CD4-positive, alpha-beta T cell treated with Interleukin-15 for 4 hours (primary cell): Measurements from ENCODE around the gene SLC2A10.

Source experiments
- DNase-seq: peaks from one replicate; pipeline ENCODE4 v3.0.0-alpha.2; 2020; ENCODE audit warnings: low spot score

Gene SLC2A10

DNA sequence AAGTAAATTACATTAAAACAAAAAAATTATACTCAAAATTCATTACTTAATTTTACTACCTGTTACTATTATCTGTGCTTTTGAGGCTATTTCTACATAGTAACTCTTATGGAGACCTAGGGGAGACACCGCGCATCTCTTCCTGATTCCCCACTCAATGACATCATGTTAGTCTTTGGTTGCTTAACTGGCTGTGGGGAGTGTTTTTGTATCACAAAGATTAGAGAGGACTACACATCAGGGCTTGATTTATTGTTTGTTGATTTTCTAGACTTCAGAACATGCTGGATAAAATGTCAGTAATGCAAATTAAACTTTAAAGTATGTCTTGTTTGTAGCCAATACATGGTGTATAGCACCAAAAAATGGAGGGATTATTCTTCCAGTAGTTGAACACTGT, 26.0 kb downstream of the SLC2A10 start:
- DNase-seq, result no peak

DNA sequence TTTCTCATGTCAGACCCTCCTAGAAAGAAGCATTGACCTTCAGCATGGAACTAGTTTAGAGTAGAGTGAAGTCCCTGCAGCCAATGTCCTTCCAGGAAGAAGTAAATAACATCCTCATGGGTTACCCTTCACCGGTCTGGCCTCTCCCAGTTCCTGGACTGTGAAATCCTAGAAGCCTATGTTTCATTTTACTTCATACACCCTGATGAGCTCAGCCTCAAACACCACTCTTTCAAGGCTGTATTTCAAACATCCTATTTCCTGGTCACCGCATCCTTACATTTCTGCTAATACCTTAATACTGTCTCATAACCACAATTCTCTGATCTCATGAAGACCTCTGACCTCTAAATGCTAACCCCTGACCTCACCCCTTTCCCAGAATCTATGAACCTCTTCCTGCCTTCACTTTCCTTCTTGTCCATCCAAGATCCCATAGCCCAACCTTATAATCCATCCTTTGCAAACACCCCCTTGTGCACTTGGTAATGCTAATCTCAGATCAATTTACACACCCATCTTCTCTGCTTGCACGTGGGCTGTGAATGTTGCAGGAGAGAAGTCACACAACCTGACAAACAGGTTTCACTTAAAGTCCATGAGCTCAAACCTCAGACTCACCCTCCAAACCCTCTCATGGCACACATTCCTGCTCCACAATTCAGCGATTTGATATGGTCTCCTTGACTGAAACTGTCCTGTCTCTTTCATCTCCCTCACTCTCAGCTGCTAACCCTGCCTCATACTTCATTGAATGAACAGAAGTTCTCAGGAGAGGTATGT, 30.2 kb downstream of the SLC2A10 start:
- DNase-seq, result no peak

DNA sequence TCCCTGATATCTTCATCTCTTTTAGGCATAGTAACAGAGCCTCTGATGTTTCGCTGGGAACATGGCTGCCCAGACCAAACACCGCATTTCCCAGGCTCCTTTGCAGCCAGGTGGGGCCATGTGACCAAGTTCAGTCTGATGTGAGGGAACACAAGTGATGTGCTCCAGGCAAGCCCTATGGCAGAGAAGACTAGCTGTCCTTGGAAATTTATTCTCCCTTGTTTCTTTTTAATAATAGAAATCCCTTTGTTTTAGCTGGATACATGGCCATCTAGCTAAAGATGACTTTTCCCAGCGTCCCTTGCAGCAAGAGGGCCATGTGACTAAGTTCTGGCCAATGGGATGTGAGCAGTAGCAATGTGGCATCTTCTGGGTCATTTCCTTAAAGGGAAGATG, 30.8 kb downstream of the SLC2A10 start:
- no peak for DNase-seq

DNA sequence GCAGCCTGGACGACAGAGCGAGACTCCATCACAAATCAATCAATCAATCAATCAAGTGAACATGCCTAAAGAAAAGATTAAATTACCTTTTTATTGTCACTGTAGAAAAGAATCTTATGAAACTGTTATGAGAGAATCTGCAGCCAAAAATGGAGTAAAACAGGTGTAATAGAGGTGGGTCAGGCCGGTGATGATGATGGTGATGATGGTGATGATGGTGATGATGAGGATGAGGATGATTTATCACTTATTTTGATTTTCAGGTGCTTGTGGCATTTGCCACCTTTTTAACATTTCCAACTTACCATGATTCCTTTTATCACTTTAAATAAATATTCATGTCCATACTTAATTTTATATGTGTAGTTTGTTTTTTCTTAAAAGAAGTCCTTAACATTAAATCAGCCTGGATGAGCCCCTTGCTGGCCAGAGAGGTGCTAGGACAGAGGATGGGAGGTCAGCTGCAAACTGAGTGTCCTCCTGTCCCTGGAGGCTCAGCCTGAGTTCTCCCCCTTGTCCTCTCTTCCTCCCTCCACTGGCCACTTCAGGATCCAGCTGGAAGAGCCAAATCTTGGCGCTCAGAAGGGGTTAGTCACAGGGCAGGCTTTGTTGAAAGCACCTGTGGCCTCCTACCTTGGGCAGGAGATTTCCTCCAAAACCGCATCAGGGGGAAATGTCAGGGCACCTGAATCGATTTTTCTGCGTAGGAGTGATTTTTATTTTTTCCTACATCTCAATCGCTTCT, 32.6 kb downstream of the SLC2A10 start:
- DNase-seq, result no peak

DNA sequence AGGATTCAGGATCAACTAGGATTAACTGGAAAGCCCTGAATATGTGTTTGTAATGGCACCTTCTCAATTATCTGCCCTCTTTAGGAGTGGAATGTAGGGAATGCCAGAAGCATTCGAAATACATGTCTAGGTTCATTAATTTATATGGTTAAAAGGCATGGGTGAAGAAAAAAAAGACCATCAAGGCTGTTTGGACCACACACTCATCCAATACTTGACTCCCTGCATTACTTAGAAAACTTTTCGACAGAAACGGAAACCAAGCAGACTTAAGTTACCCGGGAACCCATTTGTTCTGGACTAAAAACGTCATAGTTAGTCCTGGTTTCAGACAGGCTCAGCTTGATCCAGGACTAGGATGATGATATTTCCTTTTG, 33.2 kb downstream of the SLC2A10 start:
- DNase-seq, result no peak

DNA sequence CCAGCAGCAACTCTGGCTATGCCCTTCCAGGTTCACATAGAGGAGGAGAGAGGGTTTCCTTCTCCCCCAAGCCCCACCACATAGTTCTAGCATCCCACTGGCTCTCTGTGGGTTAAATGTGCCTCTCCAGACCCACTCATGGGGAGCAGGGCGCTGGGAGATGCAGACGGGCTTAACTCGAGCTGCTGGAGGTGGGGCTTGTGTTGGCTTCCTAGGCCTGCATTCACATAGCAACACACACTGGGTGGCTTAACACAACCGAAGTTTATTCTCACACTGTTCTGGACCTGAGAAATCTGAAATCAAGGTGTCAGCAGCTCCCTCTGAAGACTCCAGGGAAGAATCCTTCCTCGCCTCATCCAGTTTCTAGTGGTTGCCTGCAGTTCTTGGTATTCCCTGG, 33.6 kb downstream of the SLC2A10 start:
- no peak for DNase-seq

DNA sequence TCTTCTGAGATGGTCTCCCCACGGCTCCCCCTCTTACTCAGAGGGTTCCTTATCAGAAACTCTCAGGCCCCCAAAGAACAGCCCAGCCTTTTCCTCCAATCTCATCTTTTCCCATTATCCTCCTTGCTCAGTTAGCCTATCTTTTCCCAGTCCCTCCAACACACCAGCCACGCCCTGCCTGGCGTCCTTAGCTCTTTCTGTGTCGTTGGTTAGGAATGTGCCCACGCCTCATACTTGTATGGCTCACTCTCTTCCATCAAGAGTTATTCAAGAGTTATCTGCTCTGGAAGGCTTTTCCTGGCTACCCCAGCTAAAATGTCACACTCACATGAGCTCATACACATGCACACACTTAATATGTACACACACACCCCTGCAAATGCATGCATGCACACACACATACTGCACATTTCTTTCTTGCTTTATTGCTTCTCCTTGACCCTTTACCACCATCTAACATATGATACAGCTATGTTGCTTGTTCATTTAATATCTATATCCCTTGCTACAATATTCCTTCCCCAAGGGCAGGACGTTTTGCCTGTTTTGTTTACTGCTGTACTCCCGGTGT, 37.6 kb downstream of the SLC2A10 start:
- DNase-seq, result no peak

DNA sequence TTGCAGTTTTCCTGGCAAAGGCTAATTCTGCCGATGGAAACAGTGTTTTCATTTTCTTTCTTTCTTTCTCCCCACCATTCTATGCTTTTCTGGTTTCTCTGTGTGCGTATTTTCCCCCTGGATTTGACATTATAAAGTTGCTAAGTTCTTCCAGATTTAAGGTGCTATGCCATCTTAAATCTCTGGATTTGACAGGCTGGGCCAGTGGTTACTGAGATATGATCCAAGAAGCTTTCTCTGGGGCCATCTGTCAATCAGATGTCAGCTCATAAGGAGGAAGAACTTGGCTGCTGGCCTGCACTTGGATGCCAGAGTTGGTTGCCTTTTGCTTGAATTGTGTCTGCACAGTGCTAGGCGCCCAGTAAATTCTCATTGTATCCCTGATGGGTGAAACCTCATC, 39.7 kb downstream of the SLC2A10 start:
- DNase-seq, result no peak

DNA sequence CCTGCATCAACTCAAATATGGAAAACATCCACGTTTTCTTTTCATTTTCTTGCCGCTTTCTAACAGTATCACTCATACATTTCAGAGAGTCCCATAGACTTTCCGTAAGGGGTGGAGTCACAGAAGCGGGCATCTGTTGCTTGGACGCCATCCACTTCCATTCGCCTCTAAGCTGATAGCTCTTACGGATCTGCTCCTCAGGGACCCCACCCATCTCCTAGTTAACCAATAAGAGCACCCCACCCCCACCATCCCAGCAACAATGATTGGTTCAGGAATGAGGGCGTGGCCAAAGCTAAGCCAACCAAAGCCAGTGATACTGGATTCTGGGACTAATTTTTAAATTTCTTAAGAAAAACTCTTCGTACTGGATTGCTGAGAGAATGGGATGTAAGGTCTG, 42.4 kb downstream of the SLC2A10 start:
- no peak for DNase-seq

DNA sequence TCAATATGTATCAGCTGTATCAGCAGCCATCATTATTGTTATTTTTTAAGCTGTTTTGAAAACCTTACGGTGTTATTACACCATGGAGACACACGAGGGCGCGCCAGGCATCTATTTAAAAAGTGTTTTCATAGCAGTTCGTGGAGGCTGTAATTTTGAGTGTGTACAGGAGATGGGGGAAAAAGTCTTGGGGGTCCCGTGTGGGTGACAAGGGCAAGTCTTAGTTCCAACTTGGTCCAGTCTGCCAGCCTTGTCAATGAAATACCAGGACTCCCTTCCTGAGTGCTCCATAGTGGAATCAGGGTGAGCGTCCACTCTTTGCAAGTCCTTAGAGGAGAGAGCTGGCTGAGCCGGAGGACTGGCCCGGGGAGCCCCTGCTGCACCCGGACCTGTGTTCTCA, 43.3 kb downstream of the SLC2A10 start:
- peak; percentile 41 for DNase-seq

DNA sequence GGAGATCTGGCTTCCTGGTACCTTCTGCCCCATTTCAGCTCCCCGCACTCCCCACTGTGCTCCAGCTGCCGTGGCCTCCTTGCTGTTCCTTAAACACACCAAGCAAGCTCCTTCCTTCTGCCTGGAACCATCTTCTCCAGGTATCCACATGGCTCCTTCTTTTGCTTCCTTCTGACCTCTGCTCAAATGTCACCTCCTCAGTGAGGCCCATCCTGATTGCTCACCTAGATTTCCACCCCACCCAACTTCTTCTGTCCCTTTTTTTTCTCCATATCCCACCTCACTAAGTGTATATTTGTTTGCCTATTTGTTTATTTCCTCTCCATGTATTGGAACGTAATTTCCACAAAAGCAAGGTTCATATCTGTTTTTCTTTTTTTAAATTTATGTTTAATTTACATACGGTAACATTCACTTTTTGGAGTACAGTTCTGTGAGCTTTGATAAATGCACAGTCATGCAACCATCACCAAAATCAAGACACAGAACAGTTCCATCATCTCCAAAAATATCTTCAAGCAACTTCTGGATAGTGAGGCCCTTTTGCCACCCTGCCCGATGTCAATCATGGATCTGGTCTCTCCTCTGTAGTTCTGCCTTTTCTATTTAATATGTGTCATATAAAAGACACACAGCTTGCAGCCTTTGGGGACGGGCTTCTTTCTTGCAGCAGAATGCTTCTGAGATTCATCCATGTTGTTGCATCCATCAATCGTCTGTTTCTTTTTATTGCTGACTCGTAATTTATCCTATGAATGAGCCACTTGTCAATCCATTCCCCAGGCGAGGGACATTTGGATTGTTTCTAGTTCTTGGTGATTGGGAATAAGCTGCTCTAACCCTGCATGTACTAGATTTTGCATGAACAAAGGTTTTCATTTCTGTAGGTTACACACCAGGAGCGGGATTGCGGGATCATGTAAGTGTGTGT, 46.3 kb downstream of the SLC2A10 start:
- no peak for DNase-seq

DNA sequence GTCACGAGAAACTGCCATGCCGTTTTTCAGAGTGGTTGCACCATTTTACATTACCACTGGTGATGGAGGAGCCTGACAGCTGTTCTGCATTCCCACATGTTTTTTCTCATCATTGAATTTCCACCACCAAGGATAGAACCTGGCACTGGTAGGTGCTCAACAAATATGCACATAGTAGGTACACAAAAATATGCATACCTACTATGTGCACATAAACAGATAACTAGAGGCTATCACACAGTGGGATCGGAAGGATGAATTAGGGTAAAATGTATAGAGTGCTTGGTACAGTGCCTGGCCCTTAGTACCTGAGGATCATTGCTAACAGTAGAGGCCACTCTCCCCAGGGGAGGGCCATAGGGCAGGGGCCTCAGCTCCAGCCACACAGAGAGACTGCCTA, 47.0 kb downstream of the SLC2A10 start:
- no peak for DNase-seq

DNA sequence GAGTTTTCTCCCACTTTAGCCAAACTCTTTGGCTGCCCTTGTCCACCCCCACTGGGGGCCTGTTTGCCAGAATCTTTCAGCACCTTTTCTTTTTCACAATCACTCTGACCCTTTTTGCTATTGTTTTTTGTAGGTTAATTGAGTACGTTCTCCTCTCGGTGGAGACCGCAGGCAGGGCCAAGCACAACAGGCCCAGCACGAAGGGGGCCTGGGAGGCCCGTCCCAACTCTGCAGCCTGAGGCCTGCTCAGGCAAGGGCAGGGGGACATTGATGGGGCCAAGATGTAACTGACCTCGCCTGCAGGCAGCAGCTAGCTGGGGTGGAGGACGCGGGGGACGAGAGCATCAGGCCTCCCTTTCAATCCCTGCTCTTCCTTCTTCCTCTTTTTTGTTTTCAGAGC, 47.7 kb downstream of the SLC2A10 start:
- no peak for DNase-seq

DNA sequence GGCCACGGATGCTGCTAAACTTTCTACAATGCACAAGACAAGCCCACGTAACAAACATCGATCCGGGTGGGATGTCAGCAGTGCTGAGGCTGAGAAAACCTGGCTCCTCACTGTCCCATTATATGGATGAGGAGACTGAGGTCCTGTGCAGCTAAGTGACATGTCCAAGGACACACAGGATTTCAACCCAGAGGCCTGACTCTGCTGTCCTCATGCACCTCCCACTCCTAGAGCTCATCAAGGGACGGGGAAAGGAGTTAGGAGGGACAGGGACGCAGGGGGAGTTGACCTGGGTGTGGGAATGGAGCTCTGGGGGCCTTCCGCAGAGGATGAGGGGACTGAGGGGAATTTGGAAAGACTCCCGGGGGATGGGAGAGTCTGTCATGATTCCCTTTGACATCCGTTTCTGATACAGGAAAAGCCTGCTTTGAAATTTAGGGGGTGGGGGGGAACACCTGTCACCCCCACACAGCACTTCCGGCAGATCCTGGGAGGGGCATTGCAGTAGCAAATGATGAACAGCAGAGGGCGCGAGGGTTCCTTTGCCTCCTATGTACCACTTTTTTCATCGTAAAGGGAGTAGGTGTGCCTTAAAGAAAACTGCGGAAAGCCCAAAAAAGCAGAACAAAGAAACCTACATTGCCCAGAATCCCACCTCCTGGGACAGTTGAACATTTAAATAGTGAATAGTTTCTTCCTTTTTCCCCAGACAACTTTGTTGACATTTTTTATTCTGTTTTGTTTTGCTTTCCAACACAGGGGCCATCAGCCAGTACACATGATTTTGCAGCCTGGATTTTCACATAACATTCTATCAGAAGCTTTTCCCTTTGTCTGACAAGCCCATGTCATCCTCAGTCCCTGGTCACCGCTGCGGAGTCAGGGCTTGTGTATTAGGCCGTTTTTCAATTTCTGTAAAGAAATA, 48.6 kb downstream of the SLC2A10 start:
- DNase-seq, result peak; percentile 47

DNA sequence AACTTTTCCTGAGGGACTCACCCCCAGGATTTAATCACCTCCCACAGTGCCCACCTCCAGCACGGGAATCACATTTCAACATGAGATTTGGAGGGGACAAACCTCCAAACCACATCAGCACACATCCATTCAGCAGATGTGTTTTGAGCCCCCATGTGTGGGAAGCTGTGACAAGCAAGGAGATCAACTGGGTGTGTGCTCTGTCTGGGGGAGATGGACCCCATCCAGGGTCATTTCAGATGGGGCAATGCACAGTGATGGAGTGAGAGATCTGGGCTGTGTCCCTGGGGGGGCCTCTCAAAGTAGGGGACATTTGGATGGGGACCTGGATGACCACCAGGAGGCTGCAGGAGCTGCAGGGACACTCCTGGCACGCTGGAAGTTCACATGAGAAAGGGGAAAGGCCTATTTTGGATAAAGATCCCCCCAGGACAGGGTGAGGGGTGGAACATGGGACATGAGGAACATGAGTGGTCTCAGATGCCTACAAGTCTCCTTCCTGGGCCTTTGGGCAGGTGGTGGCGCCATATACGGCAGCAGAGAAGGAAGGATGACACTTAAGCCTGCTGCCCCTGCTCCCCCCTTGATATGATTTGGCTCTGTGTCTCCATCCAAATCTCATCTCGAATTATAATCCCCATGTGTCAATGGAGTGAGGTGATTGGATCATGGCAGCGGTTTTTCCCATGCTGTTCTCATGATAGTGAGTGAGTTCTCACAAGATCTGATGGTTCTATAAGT, 49.6 kb downstream of the SLC2A10 start:
- DNase-seq, result no peak

DNA sequence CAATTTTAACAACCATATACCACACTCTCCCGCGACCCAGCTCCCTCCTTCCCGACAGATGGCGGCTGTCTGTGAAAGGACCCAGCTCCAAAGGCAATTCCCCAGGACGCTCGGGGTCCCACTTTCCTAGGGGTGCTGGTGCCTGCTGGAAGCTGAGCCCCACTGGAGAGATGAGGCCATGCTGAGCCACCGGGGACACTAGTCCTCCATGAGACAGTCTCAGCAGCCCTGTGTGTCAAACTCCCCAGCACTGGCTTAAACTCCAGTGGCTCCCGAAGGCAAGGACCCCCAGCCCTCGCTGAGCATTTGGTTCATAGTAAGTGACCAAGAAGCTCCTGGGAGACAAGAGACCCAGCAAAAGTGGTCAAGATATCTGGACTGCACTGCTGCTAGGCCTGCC, 52.1 kb downstream of the SLC2A10 start:
- DNase-seq, result no peak

DNA sequence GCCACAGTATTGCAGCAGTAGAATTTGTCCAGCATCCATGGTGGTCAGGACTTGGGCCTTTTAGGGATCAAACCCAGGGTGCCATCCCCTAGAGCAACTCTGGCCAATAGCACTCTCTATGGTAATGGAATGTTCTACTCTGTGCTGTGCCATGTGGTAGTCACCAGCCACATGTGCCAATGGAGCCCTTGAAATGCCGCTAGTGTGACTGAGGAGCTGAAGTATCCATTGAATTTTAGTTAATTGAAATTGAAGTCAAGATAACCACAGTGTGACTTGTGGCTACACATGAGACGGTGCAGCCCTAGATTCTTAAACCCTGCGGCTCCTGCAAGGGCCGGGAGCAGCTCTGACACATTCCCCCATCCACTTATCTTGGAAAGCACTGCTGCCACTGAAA, 54.6 kb downstream of the SLC2A10 start:
- no peak for DNase-seq

DNA sequence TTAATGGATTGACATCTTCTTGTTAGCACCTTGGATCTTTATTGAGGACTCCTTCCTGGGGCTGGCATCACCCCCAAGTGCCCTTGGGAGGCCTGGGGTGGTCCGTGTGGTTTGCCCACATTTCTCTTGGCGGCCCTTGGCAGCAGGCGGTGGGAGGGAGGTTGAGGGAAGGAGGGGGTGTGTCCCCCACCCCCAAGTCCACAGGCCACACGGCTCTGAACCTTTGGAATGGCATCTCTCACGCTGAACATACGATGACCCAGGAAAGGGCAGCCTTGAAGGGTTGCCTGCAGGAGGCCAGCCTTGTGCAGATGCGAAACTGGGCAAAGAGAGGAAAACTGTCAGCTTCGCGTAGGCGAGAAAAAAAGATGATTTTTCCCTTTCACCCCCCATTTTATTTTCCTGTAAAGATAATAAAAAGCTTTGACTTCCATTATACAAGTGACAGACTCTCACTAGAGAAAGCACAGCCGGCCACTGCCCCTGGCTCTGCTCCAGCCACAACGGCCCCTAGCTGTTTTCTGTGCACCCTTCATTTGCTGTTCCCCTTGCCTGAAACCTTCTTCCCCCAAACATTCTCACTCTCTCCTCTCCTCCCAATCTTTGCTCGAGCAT, 56.2 kb downstream of the SLC2A10 start:
- no peak for DNase-seq

DNA sequence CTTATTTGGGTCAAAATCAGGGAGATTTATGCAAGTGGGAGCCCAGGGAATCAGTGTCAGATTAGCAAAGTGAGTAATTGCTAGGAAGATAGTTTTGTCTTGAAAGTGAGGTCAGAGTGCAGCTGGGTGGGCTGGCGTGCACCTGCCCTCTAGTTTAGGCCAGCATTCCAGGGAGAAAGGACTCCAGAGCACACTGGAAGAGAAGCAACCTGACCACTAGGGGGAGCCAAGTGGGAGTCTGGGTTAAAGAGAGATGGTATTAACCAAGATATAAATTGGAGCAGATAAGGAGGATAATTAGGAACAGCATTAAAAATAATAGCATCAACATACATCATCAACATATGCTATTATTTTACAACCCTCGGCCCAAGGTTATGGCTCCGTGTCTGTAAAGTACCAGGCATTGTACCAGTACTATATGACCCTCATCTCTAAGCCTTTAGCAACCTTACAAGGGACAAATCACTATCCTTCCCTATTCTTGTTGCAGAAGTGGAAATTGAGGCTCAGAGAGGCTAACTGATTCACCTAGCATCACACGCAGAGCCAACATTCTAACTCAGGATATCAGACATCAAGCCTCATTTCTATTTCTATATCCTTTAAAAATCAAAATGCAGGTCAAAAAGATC, 57.8 kb downstream of the SLC2A10 start:
- peak; percentile 16 for DNase-seq
